ENCODE results near the gene PLK1. TPM values are rescaled to one million over a fixed set of nuclear protein-coding genes. Genes with fewer than 3 reads are reported as not detected.
A peak's percentile ranks its signal among the peaks of the same experiment; 100 is the strongest.

The PLK1 gene
- total and polyA plus RNA-seq, 2 of the 4 experiments (the other 2 are of a cell fraction) = 19.4 to 59.0 TPM

- Histone ChIP-seq H3K18ac (ENCODE audit: low read depth, low read length) (peak overlapping the region; percentile 44), H3K36me3 (ENCODE audit: control insufficient read depth, insufficient read depth, low read length) (peaks cover 38% of the 10 kb centered on the region), H3K27me3 (ENCODE audit: control insufficient read depth, insufficient read depth, low read length) (no peaks in the 10 kb centered on the region), H4K20me1 (ENCODE audit: insufficient read depth, low read length) (peaks cover 17% of the 10 kb centered on the region; the same call in 1 of the 2 replicates), H3K4me3 (ENCODE audit: insufficient read depth, low read depth, low read length) (no peak overlapping the region), H2AK5ac (ENCODE audit: low read depth, low read length) (peak overlapping the region; percentile 81; the same call in 1 of the 2 replicates), H3K23ac (ENCODE audit: low read depth, low read length) (peak overlapping the region; percentile 31; the same call in 1 of the 2 replicates), H2AK9ac (replicated peaks; ENCODE audit: low read depth, low read length, poor library complexity) (no peak overlapping the region), H2BK15ac (ENCODE audit: low read depth, low read length) (peak overlapping the region; percentile 49; the same call in 1 of the 3 replicates), H3K4me1 (ENCODE audit: control insufficient read depth, insufficient read depth, low read length) (peaks cover 29% of the 10 kb centered on the region), H3K79me1 (ENCODE audit: low read depth in 1 of 2, low read length in 2 of 2) (peaks cover 24 to 48% of the 10 kb centered on the region in 2 experiments), H3K56ac (ENCODE audit: extremely low read depth, insufficient read depth, low read length) (no peak overlapping the region), H2AFZ (replicated peaks; ENCODE audit: low read length, poor library complexity) (no peak overlapping the region), H2BK120ac (ENCODE audit: low read depth, low read length) (peak overlapping the region; percentile 43; the same call in 1 of the 2 replicates), H3K9me3 (ENCODE audit: control insufficient read depth, insufficient read depth, low read length) (no peaks in the 10 kb centered on the region), H3K27ac (ENCODE audit: insufficient read depth, low read length) (peak overlapping the region; percentile 89; the same call in 1 of the 2 replicates), H4K5ac (ENCODE audit: low read depth, low read length) (peak overlapping the region; percentile 69; the same call in 1 of the 2 replicates), H3K9ac (ENCODE audit: low read depth, low read length) (no peak overlapping the region), H2BK20ac (ENCODE audit: low read depth, low read length) (peak overlapping the region; percentile 64), H4K91ac (ENCODE audit: insufficient read depth, low read depth, low read length) (no peak overlapping the region), H3K14ac (replicated peaks; ENCODE audit: low read depth, low read length) (peak overlapping the region; percentile 34), H3K9me1 (ENCODE audit: insufficient read depth, low read length) (peaks cover 31% of the 10 kb centered on the region), H2BK5ac (ENCODE audit: low read depth, low read length, poor library complexity, severe bottlenecking) (peak overlapping the region; percentile 6), H4K8ac (ENCODE audit: low read depth in 2 of 2, low read length in 2 of 2) (peak overlapping the region in 1 of 2 experiments; percentile 26; a peak in 1 of 4 replicates), H3K4me2 (ENCODE audit: low read depth, low read length) (no peak overlapping the region), H3K4ac (ENCODE audit: low read depth, low read length) (peak overlapping the region; percentile 84)
- POLR2A ChIA-PET (ENCODE audit: unreplicated experiment) = no interaction called here
- ATAC-seq (ENCODE audit: low read depth) (no peak), DNase-seq (no peak)
- no TSS peak for BruUV-seq (replicated peaks)
- no peak for TF ChIP-seq CEBPB (IDR thresholded peaks at IDR 0.05; ENCODE audit: low read depth, low read length)
- whole genome bisulfite sequencing, 2 experiments (ENCODE audit: extremely low coverage in 2 of 2, insufficient read length in 1 of 2) = no CpG with 5 or more reads among the region's 4 CpGs
- dilution Hi-C loops (cut with HindIII; ENCODE audit: low sequenced_read_pairs, unreplicated experiment) = no loop called here
- in situ Hi-C loops (cut with MboI; ENCODE audit: low sequenced_read_pairs) = no loop called here
- CTCF ChIA-PET = interaction anchor here (1.6 to 1.8 kb wide), 2 partner anchors 9 to 59 kb away, joined by 4 to 7 read pairs; partner anchors contain the start of gene PLK1
- intact Hi-C loops (cut with micrococcal nuclease) = loop anchor here (10.0 kb wide), 1 partner anchor 836 kb away; no protein-coding TSS in a partner anchor
Measured at GRCh38 chr16:23668873-23669272, 9.8 kb upstream of the PLK1 start.

Data from IMR-90 (cell line).